Stomach smooth muscle (tissue), 2 donors: ENCODE data around the gene PRDX3.

Source experiments
- H3K27ac ChIP-seq: one replicate; pipeline ENCODE4 v1.7.0; 2013; ENCODE audit warnings: mild to moderate bottlenecking, low read length, inconsistent platforms
- H3K27me3 ChIP-seq, 2 donors: one replicate each; pipeline ENCODE4 v1.7.0; 2013; ENCODE audit warnings: low read length in 2 of 2; ENCODE audit not compliant: insufficient read depth in 2 of 2, control insufficient read depth in 1 of 2
- H3K36me3 ChIP-seq, 2 donors: one replicate each; pipeline ENCODE4 v1.7.0; 2013; ENCODE audit warnings: low read length in 2 of 2; ENCODE audit not compliant: control insufficient read depth in 2 of 2, insufficient read depth in 2 of 2
- H3K4me1 ChIP-seq: one replicate; pipeline ENCODE4 v1.7.0; 2013; ENCODE audit warnings: low read length; ENCODE audit not compliant: control insufficient read depth, insufficient read depth
- H3K4me3 ChIP-seq, 2 donors: one replicate each; pipeline ENCODE4 v1.7.0; 2013; ENCODE audit warnings: low read length in 2 of 2
- H3K9ac ChIP-seq, 2 donors: one replicate each; pipeline ENCODE4 v1.7.0; 2013; ENCODE audit warnings: low read length in 2 of 2, mild to moderate bottlenecking in 1 of 2
- H3K9me3 ChIP-seq, 2 donors: one replicate each; pipeline ENCODE4 v1.7.0; 2013; ENCODE audit warnings: low read length in 2 of 2; ENCODE audit not compliant: control insufficient read depth in 2 of 2
- donor health status: healthy.
- donor health status: Pancreatic carcinoma.

PRDX3 gene

DNA sequence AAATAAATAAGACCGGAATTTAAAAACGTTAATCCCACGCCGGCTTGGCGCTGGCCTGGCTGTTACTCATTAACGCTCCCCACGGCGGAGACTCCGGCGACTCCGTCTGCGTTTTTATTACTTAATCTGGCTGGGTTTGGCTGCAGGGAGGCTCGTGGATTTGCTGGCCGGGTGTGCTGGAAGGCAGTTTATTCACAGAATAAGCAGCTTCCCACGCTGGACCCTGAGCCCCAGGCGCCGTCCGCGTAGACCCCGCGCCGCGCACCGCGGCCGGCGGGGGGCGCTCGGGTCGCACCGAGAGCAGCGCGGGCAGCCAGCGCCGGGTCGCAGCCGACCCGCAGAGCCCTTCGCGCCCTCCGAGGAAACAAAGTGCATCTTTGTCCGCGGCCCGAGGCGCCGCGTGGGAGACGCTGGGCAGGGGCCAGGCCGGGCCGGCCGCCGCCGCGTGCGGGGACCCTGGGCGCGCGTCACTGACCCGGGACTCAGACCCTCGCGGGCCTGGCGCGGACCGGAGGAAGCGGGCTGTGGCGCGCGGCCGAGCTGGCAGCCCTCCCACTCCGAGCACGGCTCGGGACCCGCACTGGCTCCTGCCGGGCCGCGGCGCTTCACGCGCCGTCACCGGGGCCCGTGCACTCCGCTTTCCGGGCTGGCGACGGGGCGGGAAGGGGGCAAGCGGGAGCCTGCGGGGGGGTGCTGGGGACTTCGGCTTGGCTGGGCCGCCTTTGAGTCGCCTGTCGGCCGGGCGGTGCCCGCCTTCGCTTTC, 28.2 kb upstream of the PRDX3 start:
- peak overlapping the region; percentile 75 for H3K27ac ChIP-seq
- no peaks in the 10 kb centered on the region for H3K9me3 ChIP-seq
- H3K27me3 ChIP-seq: no peaks in the 10 kb centered on the region
- peak overlapping the region; percentile 65 to 66 for H3K9ac ChIP-seq
- no peaks in the 10 kb centered on the region for H3K36me3 ChIP-seq
- peak overlapping the region; percentile 46 to 92 for H3K4me3 ChIP-seq
- H3K4me1 ChIP-seq: peaks cover 31% of the 10 kb centered on the region

DNA sequence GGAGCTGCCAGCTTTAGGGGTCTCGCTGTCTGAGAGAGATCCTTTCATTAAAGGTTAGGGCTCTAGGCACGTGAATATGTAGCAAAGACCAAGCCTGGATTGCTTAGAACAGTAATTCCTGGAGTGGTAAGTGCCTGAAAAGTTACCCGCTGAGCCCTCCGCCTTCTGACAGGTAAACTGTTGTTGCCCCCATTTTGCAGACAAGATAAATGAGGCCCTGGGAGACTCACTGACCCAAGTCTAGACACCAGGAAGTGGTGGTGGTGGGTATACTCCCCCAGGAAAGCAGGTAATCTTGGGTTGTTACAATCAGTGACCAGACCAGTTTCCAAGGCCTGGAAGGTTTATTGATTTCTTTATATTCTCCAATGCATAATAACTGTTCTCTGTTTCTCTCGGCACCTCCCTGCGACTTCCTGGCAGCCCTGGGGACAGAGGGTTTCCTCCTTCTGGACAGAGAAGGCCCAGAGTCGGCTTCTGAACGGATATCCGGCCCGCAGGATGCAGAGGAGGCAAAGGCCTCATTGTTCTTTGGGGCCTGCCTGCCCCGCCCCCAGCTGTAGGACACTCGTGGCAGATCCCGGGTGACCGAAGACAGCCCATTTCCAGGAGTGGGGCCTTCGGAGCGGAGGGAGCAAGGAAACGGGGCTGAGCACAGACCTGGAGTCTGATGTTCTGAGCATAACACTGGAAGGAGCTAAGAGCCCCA, 27.4 kb upstream of the PRDX3 start:
- Histone ChIP-seq H3K9me3 (no peaks in the 10 kb centered on the region), H3K27ac (peak overlapping the region; percentile 75), H3K4me3 (peak overlapping the region; percentile 36 to 92), H3K9ac (peak overlapping the region; percentile 65 to 66), H3K36me3 (no peaks in the 10 kb centered on the region), H3K27me3 (no peaks in the 10 kb centered on the region), H3K4me1 (peaks cover 24% of the 10 kb centered on the region)

DNA sequence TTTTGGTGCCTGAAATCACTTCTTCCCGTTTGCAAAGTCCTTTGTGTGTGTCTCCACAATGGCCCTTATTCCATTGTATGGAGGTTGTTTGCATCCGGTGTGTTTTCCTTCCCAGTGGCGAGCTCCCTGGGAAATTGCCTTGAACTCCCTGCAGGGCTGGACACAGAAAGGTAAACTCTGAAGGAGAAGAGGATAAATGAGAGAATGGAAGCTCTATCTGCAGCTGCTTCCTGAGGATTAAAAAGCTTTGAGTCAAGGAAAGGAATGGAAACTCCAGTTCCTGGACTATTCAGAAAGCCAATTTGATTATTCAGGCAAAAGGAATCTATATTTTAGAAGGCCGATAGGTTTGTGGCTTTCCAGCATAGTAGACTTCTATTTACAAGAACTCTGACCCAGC, 24.4 kb upstream of the PRDX3 start:
- Histone ChIP-seq H3K36me3 (no peaks in the 10 kb centered on the region), H3K27me3 (no peaks in the 10 kb centered on the region), H3K4me3 (no peak overlapping the region), H3K9ac (no peak overlapping the region), H3K4me1 (peaks cover 12% of the 10 kb centered on the region), H3K9me3 (no peaks in the 10 kb centered on the region), H3K27ac (no peak overlapping the region)

DNA sequence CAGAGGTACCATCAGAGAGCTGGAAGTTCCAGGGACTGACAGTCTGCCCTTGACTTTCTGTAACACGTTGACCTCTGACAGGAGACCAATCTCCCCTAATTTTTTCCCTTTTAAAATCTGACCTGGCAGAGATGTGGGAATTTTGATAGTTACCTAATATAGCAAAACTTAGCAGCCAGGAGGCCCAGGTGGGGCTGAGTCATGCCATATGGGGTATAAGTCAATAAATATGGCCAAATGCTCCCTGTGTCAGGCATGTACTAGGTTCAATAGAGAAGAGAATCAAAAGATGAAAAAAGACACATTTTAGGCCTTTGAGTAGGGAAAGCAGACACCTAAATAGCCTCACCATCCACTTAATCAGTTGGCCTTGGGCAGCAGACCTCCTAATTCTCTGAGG, 22.6 kb upstream of the PRDX3 start:
- Histone ChIP-seq H3K4me1 (peaks cover 7% of the 10 kb centered on the region), H3K4me3 (no peak overlapping the region), H3K9me3 (no peaks in the 10 kb centered on the region), H3K27me3 (no peaks in the 10 kb centered on the region), H3K9ac (no peak overlapping the region), H3K36me3 (no peaks in the 10 kb centered on the region), H3K27ac (no peak overlapping the region)

DNA sequence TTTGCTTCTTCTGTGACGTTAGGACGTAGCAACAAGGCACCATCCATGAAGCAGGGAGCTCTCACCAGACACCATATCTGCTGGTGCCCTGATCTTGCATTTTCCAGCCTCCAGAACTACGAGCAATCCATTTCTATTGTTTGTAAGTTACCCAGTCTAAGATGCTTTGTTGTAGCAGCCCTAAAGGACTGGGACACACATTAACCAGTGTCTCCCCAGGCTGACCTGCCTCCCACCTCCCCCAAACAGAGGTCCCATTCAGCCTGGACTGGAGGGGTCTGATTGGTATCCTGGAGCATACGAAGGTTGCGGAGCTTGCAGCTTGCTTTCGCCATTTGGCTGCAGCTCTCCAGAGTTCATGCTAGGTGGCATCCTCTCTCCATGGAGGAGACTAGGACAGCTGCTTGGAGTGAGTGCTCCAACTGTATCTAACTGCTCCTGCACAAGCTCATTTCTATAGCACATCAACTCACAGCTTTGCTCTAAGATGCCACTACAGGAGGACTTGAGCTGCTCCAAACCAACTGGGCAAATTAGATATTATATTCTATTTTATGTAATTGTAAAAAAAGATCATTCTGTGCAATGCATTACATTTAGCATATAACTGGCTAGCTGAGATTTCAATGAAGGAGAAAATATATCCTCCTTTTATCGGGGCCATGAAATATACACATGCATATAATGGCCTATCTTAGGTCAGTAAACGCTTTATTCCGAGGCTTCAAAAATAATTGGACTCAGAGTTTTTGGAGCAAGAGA, 20.8 kb upstream of the PRDX3 start:
- H3K27me3 ChIP-seq: no peaks in the 10 kb centered on the region
- no peaks in the 10 kb centered on the region for H3K9me3 ChIP-seq
- no peaks in the 10 kb centered on the region for H3K4me1 ChIP-seq
- H3K27ac ChIP-seq: no peak overlapping the region
- H3K9ac ChIP-seq: peak overlapping the region in 1 of 2 donors; percentile 29
- H3K4me3 ChIP-seq: peak overlapping the region in 1 of 2 donors; percentile 54
- H3K36me3 ChIP-seq: no peaks in the 10 kb centered on the region

DNA sequence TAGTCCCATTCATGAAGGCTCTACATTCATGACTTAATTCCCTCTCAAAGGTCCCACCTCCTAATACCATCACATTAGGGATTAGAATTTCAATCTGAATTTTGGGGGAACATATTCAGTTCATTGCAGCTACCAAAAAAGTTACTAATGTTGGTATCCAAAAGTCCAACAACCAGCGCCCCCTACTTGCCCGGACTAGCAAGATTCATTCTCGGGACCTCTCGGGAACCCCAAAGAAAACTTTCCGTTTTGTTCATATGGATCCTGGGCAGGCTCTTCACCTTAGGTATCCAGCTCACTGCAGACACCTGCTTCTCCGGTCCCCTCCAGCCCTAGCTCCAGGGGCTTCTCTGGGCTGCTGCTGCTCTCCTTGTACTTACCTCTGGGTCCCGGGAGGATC, 19.8 kb upstream of the PRDX3 start:
- H3K4me3 ChIP-seq: no peak overlapping the region
- H3K27me3 ChIP-seq: no peaks in the 10 kb centered on the region
- no peaks in the 10 kb centered on the region for H3K36me3 ChIP-seq
- no peaks in the 10 kb centered on the region for H3K4me1 ChIP-seq
- no peaks in the 10 kb centered on the region for H3K9me3 ChIP-seq
- H3K9ac ChIP-seq: no peak overlapping the region
- H3K27ac ChIP-seq: no peak overlapping the region

DNA sequence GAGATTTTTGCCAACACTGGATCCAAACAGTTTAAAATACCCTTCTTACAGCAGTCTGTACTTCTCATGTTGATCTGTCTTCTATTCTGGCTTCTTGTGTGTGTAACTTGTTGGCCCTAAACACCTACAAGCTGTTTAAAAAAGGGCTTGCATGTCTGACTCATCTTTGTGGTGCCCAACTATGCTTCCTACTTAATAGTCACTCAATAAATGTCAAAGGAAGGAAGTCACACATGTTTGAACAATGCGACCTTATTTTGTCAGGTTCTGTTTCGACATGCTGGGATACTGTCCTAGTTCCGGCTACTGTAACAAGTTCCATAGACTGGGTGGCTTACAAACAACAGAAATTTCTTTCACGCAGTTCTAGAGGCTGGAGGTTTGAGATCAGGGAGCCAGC, 19.3 kb upstream of the PRDX3 start:
- Histone ChIP-seq H3K4me3 (no peak overlapping the region), H3K27me3 (no peaks in the 10 kb centered on the region), H3K4me1 (no peaks in the 10 kb centered on the region), H3K9me3 (no peaks in the 10 kb centered on the region), H3K36me3 (no peaks in the 10 kb centered on the region), H3K9ac (no peak overlapping the region), H3K27ac (no peak overlapping the region)

DNA sequence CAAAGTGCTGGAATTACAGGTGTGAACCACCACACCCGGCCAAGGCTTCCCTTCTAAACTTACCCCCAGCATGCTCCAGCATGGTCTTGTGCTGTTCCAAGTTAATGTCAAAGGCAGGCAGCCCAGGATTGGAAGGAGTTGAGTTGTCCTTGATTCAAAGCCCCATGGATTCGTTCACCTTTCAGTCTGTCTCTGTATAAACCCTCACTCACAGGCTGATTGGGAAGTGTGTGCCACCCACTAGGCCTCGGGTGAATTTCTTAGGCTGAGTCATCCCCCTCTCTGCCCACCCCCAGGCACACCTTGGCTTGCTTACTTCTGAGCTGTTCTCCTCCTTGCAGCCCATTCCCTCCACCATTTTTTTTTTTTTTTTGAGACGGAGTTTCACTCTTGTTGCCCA, 13.3 kb upstream of the PRDX3 start:
- no peaks in the 10 kb centered on the region for H3K9me3 ChIP-seq
- no peak overlapping the region for H3K27ac ChIP-seq
- H3K36me3 ChIP-seq: no peaks in the 10 kb centered on the region
- H3K4me1 ChIP-seq: no peaks in the 10 kb centered on the region
- H3K9ac ChIP-seq: no peak overlapping the region
- H3K4me3 ChIP-seq: no peak overlapping the region
- no peaks in the 10 kb centered on the region for H3K27me3 ChIP-seq

DNA sequence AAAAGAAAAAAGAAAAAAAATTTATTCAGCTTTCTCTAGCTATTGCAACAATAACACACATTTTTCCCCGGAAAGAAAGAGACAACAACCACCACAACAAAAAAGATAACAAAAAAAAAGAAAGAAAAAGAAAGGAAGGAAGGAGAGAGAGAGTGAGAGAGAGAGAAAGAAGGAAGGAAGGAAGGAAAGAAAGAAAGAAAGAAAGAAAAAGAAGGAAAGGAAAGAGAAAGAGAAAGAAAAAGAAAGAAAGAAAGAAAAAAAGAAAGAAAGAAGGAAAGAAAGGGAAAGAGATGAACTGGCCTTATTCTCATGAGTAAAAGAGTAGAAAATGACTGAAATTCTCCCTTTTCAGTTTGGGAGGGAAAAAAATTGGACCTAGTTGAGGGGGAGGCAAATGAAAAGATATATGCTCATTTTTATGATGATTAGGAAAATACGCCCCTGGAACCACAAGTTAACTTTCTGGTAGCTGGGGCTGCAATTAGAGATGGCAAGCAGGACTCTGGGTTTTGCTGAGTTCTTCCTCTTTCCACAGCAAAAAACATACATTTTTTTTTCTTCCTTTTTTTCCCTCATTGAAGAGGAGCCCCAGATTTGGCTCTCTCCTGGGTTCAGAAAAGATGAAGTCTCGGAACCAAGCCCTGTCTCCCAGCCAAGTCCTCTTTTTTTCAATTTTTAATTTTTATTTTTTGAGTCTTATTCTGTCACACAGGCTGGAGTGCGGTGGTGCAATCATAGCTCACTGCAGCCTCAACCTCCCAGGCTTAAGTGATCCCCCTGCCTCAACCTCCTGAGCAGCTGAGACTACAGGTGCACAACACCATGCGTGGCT, 12.6 kb upstream of the PRDX3 start:
- no peaks in the 10 kb centered on the region for H3K4me1 ChIP-seq
- no peaks in the 10 kb centered on the region for H3K9me3 ChIP-seq
- H3K4me3 ChIP-seq: no peak overlapping the region
- no peak overlapping the region for H3K9ac ChIP-seq
- no peak overlapping the region for H3K27ac ChIP-seq
- no peaks in the 10 kb centered on the region for H3K36me3 ChIP-seq
- no peaks in the 10 kb centered on the region for H3K27me3 ChIP-seq

DNA sequence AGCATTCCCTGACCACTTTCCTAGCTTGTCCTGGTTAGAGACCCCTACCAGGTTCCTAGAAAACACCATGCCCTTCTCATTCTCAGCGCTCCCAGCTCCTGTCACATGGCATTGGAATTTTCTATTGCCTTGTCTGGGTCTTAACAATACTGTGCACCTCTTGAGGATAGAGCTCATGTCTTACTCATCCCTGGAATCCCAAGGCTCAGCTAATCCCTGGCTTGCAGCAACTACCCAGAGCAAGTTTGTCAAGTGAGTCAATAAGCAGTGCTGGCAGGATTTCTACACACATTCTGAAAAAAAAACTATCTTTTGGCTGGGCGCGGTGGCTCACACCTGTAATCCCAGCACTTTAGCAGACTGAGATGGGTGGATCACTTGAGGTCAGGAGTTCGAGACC, 11.7 kb upstream of the PRDX3 start:
- H3K27ac ChIP-seq: no peak overlapping the region
- H3K9me3 ChIP-seq: no peaks in the 10 kb centered on the region
- no peaks in the 10 kb centered on the region for H3K4me1 ChIP-seq
- H3K9ac ChIP-seq: no peak overlapping the region
- H3K36me3 ChIP-seq: no peaks in the 10 kb centered on the region
- no peak overlapping the region for H3K4me3 ChIP-seq
- no peaks in the 10 kb centered on the region for H3K27me3 ChIP-seq
